RCC 7860 (cell line): ENCODE data around the gene CCZ1.
A peak's percentile ranks its signal among the peaks of the same experiment; 100 is the strongest.
"Not testable (repeated sequence)": the region's sequence is repeated elsewhere in the genome, so short reads cannot be mapped to it uniquely, and the experiment has no call there.

ENCODE experiments used
- DNase-seq: peaks from one replicate; pipeline ENCODE4 v3.0.0-alpha.2; 2015; ENCODE audit warnings: low spot score
- FAIRE-seq: peaks from 2 replicates; lab custom pipeline; 2012; peaks lifted over from hg19 to GRCh38; lab: Jason Lieb, UNC

CCZ1 gene

GRCh38 chr7:5904726-5905125 lies 6.2 kb downstream of the CCZ1 start:
- FAIRE-seq, DNase-seq: not testable (repeated sequence)

DNA sequence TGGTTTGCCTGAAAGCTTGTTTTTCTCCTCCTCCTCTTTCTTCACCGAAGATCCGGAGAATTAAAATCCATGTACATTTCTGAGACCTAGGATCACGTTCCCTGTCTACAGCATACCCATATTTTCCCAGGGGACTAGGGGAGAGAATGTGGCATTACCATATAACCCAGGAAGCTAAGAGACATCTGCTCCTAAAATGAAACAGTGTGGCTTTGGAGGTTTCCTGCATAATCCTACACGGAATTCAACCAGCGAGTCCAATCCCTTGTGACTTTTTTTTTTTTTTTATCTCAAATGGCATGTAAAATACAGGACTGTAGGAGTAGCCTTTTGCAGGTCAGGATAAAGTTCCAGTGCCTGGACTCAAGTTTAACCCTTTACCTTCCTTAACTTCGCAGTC lies 10.3 kb downstream of the CCZ1 start:
- DNase-seq, FAIRE-seq: not testable (repeated sequence)

- not testable (repeated sequence) for DNase-seq, FAIRE-seq
Observed at GRCh38 chr7:5916529-5916928, 18.0 kb downstream of the CCZ1 start.

DNA sequence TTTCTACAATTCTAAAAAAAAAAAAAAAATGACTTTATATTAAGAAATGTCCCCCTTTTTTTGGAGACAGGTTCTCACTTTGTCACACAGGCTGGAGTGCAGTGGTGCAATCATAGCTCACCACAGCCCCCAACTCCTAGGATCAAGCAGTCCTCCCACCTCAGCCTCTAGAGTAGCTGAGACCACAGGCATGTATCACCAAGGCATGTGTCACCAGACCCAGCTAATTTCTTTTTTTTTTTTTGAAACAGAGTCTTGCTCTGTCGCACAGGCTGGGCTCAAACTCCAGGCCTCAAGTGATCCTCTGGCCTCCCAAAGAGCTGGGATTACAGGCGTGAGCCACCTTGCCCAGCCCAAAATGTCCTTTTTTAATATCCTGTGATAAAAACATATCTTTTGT lies 25.6 kb downstream of the CCZ1 start:
- peak; percentile 67 for FAIRE-seq
- not testable (repeated sequence) for DNase-seq

GRCh38 chr7:5924630-5925029 lies 26.1 kb downstream of the CCZ1 start:
- DNase-seq, FAIRE-seq: not testable (repeated sequence)

GRCh38 chr7:5926263-5926870 lies 27.8 kb downstream of the CCZ1 start:
- DNase-seq, FAIRE-seq: not testable (repeated sequence)

DNA sequence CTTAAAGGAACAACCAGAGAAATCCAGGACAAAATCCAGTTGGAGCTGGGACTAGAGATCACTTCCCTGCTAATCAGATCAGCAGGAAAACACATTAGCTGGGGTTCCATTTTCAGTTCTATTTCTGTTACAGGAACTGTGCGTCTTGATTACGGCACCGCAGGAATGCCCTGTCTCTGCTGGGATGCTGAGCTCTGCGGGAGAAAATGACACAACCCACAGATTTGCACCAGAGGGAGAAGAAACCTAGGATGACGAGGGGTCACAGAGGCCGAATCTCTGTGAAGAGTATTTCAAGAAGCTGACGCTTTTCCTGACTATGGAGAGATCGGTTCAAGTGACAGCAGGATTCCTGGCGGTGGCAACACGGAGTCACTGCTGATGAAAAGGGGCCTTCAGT lies 31.8 kb downstream of the CCZ1 start:
- DNase-seq: not testable (repeated sequence)

GRCh38 chr7:5931250-5931649 lies 32.7 kb downstream of the CCZ1 start:
- not testable (repeated sequence) for DNase-seq, FAIRE-seq

More for the DNA sequence above, 31.8 kb downstream of the CCZ1 start:
- FAIRE-seq: not testable (repeated sequence)

- DNase-seq: peak; percentile 84
- FAIRE-seq: peak; percentile 98
Observed at GRCh38 chr7:5931905-5932644, 33.5 kb downstream of the CCZ1 start.

DNA sequence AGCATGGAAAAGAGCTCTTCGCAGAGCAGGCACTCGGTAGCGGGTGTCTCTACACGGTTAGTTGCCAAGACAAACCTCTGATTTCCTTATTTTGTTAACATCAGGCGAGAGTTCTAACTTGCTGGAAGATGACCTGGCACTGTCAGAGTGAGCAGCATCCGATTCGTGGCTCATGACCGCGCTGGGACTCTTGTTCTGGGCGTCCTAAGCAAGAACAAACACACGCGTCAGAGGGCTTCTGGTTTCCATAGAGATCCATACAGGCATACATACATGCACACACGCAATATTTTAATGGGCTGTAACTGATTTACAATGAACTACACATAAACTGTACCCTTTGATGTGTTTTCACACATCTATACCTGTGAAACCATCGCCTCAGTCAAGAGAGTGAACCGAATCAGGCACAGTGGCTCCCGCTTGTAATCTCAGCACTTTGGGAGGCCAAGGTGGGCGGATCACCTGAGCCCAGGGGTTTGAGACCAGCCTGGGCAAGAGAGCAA lies 36.5 kb downstream of the CCZ1 start:
- not testable (repeated sequence) for DNase-seq, FAIRE-seq

- FAIRE-seq, DNase-seq: not testable (repeated sequence)
Observed at GRCh38 chr7:5963205-5963604, 64.7 kb downstream of the CCZ1 start.

GRCh38 chr7:5963810-5964209 lies 65.3 kb downstream of the CCZ1 start:
- DNase-seq, FAIRE-seq: not testable (repeated sequence)

GRCh38 chr7:5970347-5970911 lies 71.9 kb downstream of the CCZ1 start, which contains the start of gene RSPH10B:
Gene RSPH10B, minus strand, starts transcription at chr7:5970689. Its CDS starts 3,573 bp downstream, at chr7:5967116.
- FAIRE-seq, DNase-seq: not testable (repeated sequence)

GRCh38 chr7:5973580-5973979 lies 75.0 kb downstream of the CCZ1 start:
- DNase-seq, FAIRE-seq: not testable (repeated sequence)
